HG03565 (cell line): ENCODE data around the gene PSD.
A peak's percentile ranks its signal among the peaks of the same experiment; 100 is the strongest.
"Not testable (repeated sequence)": the region's sequence is repeated elsewhere in the genome, so short reads cannot be mapped to it uniquely, and the experiment has no call there.

ENCODE experiments used
- ATAC-seq: cut with Tn5 transposase; IDR thresholded peaks from one replicate; pipeline ENCODE4 v1.9.1; 2021; ENCODE audit warnings: mild to moderate bottlenecking, moderate library complexity; ENCODE audit not compliant: unreplicated experiment

The PSD gene

DNA sequence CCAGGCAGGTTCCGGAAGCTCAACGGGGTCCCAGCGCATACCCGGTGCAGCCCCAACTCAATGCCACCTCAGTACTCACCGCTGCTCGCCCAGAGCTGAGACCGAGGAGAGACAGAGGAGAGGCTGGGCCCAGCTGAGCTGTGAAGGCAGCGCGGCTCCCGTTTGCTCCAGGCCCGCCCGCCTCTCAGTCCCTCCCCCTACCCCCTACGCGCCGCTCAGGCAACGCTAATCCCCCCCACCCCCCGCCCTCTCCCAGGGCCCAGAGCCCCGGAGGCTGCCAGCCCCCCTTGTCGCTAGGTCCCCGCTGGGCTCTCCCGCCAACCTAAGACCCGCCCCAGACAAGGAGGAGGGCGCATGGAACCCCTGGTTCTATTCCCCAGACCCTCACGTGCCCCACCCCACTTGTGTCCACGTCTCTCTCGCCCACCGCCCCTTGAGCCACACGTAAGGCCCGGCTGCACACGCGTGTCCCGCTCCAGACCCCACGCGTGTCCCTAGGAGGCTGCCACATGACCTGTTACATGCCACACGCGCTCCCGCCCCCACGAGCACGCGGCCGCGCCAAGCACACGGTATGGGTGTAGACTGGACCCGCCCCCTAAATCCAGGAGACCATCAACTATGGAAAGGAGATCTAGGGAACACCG lies at the start of gene PSD:
TSS of gene PSD (minus strand) at position 164 of the 647 bp plus-strand sequence. CDS start 1,747 bp downstream, outside the sequence.
- no peak for ATAC-seq

DNA sequence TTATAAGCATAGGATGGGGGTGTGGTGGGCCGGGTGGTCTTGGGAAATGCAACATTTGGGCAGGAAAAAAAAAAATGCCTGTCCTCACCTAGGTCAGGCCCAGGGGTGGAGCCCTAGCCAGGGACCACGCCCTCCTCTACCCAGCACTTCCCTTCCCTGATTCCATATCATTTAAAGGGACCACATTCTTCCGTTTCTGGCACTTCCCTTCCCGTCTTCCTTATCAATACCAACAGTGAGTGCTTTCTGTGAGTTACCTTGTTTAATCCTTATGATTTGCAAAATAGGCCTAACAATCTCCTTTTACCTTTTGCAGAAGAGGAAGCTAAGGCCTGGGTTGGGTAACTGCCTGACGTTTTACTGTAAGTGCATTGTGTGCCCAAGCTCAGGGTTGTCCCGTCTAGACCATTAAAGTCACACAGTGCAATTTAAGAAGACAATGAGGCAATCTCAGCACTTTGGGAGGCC lies 49.4 kb upstream of the PSD start:
- no peak for ATAC-seq

DNA sequence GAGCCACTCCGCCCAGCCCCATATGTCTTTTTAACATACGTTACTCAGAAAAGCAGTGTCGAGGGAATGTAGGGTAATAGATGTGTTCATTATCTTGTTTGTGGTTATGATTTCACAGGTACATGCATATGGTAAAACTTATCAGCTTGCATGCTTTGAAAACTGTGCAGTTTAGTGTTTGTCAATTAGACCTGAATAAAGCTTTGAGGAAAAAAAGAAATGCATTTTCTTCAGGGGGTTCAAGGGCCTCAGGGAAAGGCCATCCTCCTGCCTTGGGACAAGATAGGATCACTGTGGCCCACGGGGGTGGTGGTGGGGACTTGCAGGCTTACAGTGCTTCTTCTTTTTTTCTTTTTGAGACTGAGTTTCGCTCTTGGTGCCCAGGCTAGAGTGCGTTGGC lies 48.7 kb upstream of the PSD start:
- ATAC-seq, result no peak

DNA sequence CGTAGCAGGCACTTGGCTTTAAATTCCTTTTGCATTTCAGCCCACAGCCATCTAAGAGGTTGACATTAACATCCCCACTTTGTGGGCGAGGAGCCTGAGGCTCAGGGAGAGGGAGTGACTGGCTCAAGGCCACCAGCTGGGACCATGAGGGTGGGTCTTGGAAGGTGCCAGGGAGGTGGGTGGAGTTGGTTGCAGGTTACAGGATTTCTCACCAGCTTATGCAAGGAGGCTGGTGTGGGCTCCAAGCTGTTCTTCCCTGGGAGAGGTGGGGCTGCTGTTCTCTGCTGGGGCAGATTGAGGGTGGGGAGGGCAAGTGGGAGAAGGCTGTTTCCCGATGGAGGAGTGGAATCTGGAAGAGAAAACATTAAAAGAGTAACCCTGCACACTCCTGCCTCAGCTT lies 46.9 kb upstream of the PSD start:
- ATAC-seq, result no peak

DNA sequence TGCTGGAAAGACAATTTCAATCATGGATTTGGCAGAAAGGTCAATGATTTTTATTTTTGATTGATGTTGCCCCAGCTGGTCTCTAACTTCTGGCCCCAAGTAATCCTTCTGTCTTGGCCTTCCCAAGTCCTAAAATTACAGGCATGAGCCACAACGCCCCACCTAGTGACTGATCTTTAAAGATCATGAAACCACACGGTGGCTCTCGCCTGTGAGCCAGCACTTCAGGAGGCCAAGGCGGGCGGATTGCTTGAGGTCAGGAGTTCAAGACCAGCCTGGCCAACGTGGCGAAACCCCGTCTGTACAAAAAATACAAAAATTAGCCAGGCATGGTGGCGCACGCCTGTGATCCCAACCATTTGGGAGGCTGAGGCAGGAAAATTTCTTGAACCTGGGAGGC lies 45.4 kb upstream of the PSD start:
- no peak for ATAC-seq

DNA sequence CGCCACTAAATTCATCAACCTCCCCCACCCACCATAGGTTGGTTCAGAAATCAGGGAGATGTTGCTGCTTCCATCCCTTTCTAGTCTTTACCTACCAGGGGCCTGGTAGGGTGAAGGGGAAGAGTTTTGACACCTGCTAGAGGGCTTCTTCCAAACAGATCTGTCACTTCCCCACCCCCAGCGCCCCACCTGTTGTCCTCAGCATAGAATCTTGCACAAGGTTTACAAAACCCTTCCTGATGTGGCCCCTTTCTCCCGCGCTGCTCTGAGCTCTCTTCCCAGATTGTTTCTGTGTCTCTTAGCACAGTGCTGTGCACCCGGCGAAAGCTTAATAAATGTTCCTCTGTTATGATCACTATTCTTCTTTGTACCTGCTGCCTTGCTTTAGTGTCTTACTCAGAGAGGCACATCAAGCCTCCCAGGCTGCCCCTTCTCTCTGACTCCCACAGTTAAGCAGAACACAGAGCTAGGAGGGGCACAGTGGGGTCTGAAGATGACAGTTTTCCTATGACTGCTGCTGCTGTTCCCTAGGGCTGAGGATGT lies 44.0 kb upstream of the PSD start:
- no peak for ATAC-seq

DNA sequence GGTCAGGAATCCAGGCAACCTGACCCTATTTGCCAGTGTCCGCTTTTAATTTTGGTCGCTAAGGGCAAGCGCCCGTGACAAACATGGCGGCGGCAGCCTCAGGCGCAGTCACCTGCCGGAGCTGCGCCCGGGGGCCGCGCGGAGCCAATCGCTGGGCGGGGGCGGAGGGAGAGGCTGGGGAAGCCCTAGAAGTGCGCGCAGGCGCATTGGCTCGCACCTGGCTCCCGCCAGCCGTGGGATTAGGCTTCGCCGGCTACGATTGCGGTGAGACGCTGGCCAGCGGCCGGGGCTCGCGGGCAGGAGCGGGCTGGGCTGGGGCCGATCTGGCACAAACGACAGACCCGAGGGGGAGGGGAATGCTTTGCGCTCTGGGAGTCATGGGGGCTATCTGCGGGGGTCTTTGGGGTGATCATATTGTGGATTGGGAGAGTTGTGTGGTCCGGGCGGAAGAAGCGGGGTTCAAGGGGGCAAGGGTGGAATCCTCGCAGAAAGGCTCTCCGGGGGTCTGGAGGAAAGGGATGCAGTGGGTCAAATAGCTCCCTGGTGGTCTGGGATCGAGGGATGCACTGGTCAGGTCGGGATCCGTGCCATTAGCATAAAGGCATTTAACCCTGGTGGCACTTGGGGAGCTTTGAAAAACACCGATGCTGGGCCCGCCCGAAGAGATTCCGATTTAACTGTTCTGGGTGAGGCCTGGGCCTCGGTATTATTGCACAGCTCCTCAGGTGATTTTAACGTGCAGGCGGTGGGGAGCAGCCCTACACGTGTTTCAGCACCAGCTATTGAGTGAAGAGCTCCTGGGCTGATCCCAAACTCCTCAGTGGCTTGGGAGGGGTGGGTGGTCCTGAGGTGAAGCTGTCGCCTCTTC lies 42.8 kb upstream of the PSD start:
- ATAC-seq, result peak; percentile 73

DNA sequence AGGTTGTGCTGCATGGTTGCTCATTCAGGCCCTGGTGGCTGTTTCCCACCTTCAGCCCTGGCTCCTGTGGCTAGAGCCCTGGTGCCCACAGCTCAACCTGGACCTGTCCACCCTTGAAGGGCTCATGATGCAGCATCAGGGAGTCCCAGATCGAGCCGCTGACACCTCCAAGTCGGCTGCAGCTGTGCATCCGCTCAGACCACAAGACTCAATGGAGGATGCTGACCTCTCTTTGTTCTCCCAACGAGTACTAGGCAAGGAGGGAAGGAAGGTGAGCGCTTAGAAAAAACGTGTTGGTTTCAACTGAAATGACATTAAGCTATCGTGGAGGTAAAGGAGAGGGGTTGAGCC lies 42.2 kb upstream of the PSD start:
- peak; percentile 14 for ATAC-seq

DNA sequence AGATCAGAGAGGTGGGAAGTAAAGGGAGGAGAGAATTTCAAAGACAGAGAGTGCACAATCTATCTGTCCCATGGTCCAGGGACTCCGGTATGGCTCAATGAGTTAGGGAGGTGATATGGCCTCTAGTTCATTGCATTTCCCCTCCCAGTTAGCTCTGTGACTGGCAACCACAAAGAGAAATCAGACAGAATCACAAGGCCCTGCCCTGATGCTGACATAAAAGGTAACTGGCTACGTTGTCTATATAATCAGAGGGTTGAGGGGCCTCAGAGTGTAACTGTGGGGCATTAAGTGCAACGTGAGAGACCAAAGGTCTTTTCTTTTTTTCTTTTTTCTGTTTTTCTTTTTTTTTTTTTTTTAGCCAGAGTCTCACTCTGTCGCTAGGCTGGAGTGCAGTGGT lies 40.1 kb upstream of the PSD start:
- ATAC-seq, result no peak

DNA sequence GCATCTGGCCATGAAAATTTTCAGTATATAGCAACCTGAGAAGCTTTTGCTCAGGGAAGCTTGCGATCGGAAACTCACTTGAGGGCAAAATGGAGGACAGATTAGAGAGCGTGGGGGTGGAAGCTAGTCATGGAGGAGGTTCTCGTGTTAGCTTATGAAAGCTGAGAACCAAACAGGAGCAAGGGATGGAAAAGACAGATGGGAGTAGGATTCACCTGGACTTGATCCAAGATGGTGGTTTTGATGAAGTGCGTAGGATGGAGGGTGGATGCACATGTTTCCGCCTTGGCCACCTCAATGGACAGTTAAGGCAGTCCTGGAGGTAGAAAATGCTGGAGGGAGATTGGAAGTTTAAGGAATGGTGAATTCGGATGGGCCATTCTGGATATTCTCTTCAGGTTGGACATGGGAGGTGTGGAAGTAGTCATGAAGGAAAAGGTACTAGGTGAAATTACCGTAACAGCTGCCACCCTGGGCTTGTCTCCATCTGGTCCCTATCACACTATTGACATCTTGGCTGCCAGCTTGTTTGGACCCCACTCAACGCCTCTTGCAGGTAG lies 39.1 kb upstream of the PSD start:
- ATAC-seq, result no peak

DNA sequence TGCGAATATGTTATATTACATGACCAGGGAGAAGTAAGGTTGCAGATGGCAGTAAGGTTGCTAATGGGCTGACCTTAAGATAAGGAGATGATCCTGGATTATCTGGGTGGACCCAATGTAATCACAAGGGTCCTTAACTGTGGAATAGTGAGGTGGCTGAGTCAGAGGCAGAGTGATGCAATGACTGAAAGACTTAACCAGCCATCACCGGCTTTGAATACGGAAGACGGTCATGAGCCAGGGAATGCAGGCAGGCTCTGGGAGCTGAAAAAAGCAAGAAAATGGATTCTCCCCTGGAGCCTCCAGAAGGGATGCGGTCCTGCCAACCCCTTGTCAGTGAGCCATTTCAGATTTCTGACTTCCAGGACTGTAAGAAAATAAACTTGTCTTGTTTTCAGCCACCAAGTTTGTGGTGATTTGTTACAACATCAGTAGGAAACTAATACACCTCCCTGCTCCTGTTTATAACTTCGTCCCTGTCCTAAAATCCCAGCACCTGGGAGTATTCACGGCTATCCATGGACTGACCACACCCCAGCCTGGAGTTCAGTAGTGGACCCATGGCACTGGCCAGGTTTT lies 37.4 kb upstream of the PSD start:
- no peak for ATAC-seq

DNA sequence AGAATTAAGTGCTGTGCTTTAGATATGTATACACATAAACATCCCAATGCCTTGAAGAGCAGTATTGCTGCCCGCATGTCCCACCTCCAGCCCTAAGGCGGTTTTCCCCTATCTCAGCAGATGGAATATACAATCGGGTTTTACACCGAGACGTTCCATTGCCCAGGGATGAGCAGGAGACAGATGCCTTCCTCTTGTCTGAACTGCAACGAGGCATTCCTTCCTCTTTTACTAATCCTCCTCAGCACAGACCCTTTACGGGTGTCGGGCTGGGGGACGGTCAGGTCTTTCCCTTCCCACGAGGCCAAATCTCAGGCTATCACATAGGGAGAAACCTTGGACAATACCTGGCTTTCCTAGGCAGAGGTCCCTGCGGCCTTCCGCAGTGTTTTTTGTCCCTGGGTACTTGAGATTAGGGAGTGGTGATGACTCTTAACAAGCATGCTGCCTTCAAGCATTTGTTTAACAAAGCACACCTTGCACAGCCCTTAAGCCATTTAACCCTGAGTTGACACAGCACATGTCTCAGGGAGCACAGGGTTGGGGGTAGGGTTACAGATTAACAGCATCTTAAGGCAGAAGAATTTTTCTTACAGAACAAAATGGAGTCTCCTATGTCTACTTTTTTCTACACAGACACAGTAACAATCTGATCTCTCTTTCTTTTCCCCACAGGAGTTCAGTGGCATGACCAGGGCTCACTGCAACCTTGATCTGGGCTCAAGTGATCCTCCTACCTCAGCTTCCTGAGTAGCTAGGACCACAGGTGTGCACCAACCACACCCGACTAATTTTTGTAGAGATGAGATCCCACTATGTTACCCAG lies 36.3 kb upstream of the PSD start:
- not testable (repeated sequence) for ATAC-seq

DNA sequence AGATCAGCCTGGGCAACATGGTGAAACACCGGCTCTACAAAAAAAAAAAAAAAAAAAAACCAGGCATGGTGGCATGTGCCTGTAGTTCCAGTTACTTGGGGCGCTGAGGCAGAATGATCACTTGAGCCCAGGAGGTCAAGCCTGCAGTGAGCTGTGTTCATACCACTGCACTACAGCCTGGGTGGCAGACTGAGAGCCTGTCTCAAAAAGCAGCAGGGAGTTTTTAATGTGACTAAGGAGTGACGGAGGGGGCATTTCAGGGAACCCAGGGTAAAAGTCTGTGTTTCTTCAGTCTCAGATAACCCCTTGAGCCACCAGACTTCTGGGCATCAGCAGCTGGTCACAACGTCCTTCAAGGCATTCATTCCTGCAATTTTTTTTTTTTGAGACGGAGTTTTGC lies 34.9 kb upstream of the PSD start:
- no peak for ATAC-seq

DNA sequence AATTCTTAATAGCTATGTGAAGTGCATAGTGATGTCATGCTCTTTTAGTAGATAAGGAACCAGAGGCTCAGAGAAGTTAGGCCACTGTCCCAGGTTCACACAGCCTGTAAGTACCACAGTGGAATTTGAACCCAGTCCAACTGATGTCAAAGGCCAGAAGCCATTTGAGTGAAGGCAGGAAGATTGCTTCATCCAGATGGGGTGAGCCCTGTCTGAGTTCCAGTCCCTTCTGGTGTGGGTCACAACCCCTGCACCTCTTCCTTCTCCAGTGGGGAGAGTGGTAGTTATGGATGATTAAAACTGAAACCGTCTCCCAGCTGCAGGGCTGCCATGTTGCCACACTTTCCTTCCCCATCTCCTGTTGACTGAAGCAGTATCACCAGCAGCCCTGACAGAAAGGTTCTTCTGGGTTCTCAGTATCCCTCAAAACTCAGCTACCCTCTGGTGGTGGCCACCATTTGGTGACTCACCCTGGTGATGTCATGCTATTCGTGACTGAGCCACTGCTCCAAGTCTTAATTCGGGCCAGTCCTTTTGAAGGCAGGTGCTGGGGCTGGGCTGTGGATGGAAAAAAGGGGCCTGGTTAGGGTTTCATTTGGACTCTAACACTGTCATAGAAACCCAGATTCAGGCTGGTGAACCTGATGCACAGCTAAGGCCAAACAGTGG lies 34.2 kb upstream of the PSD start:
- ATAC-seq, result no peak

DNA sequence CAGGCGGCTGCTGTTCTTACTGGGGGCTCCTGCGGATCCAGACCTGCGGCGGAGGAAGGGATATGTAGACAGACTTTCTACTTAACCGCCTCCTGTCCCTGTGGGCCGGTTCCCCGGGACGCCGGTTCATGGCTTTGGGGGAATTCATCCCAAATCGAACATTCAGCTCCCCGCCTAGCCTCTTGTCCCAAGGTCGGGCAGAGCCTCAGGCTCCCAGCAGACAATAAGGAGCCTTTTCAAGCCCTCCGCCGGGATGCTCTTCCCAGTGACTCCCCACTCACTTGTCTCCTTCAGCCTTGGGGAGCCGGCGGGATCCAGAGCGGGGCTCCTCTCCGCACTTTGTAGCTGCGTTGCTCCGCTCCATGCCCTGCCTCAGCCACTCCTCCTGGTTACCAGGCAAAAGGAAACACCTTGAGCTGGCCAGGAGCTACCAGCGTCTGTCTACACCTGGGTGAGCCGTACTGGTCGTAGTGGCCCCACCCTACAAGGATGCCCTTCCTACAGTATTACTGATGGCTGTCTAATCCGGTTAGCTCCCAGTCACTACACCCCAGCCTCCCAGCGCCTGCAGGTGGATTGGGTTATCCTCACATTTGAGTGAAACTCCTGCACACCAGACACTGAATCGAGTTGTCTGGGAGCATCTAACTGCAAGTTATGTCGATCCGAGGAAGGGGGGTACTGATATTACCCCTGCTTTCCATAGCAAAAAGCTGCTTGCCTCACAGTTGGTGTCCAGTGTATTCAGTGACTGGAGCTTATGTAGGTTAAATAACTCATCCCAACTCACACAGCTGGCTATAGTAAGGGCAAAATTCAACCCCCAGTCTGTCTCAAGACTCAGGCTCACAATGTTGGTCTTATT lies 32.8 kb upstream of the PSD start, which contains the start of gene C10orf95:
TSS of gene C10orf95 (minus strand) at position 439 of the 865 bp plus-strand sequence. CDS start 450 bp downstream, outside the sequence.
- ATAC-seq, result no peak

DNA sequence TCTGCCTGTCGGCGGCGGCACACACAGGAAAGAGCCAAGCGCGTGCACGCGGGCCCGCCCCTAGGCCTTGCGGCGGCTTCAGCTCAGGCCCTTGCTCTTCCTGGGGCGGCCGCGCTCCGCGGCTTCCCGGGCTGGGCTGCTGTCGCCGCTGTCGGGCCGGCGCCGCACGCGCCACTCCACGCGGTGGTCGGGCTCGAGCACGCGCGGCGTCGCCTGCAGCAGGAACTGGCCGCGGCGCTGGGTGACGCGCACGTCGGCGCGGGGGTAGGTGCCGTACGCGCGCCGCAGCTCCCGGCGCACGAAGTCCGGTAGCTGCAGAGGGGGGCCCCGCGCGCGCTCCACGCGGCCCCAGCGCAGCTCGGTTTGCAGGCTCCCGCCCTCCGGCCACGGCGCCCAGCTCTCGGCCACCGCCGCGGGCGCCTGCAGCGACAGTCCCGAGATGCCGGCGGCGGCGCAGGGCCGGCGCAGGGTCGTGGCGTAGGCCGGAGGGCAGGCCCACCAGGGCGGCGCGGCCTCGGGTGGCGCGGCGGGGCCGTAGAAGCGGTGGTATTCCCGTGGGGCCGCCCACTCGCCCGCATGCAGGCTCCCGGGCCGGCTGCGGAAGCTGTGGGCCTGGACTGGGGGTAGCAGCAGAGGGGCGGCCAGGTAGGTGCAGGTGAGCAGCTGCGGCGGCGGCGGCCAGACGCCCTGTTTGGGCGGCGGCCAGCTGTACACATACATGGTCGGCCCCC lies 32.0 kb upstream of the PSD start:
- ATAC-seq, result peak; percentile 60

DNA sequence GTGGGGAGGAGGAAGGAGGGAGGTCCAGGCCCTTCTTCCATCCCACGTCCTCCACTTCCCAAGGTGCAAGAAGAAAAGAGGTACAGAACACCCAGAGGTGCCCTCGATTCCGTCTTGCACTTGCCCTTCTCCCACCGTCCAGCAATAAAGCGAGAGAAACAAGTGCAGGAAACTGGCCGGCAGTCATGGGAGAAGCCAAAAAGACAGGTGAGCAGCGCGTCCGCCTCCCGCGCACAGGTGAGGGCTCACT lies 31.5 kb upstream of the PSD start:
- ATAC-seq, result no peak

DNA sequence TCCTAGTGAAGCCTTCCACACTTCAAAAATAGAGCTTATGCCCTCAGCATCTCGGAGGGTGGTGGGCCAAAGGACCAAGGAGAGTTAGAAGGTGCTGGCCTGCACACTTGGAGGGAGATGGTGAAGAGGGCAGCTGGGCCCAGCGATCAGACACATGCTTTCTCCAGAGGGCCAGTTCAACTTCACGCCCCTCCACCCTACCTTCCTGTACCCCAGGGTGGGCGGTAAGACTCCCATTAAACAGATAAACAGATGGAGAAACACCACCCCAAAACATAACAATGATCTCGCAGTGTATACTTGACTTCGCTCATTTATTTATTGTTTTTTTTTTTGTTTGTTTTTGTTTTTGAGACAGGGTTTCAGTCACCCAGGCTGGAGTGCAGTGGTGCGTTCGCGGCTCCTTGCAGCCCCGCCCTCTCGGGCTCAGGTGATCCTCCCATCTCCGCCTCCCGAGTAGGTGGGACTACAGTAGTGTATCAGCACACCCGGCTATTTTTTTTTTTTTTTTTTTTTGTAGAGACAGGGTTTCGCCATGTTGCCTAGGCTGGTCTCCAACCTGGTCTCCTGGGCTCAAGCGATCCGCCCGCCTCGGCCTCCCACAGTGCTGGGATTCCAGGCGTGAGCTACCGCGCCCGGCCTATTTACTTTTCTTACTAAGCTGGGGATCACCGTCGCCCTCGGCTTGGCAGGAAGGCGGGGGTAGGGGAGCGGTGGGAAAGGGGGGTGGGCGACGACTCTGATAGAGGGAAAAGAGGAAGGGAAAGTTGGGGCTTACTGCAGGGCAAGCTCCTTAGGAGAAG lies 30.9 kb upstream of the PSD start:
- ATAC-seq, result peak; percentile 35
